Measurements from ENCODE around the gene TECPR1. TPM values are rescaled to one million over a fixed set of nuclear protein-coding genes. Genes with fewer than 3 reads are reported as not detected.
A peak's percentile ranks its signal among the peaks of the same experiment; 100 is the strongest.

TECPR1 gene
- total and polyA plus RNA-seq, 2 donors (not counting 1 experiment from before 2014, with no cell fraction given): 3.7 to 39.0 TPM

GRCh38 chr7:98241674-98242241, 10.3 kb downstream of the TECPR1 start:
- Histone ChIP-seq H3K4me3 (replicated peaks in 1 of 4; ENCODE audit: control extremely low read depth in 1 of 4, insufficient read depth in 1 of 4, low read depth in 3 of 4, low read length in 4 of 4) (no peak overlapping the region), H3K9me3 (ENCODE audit: control insufficient read depth, insufficient read depth, low read depth, low read length) (no peaks in the 10 kb centered on the region), H3K27ac (ENCODE audit: insufficient read depth, low read length) (no peak overlapping the region), H3K36me3 (ENCODE audit: control insufficient read depth, insufficient read depth, low read length) (peaks cover 11% of the 10 kb centered on the region), H3K4me1 (ENCODE audit: control insufficient read depth, extremely low read depth, insufficient read depth, low read length) (no peaks in the 10 kb centered on the region), H3K27me3 (ENCODE audit: control insufficient read depth, insufficient read depth, low read length) (no peaks in the 10 kb centered on the region), H3K79me2 (ENCODE audit: control insufficient read depth, insufficient read depth, low read length) (no peaks in the 10 kb centered on the region), H2AFZ (ENCODE audit: low read length) (no peak overlapping the region), H3K4me2 (ENCODE audit: extremely low read depth, insufficient read depth, low read length) (no peak overlapping the region), H3K9ac (ENCODE audit: insufficient read depth, low read length) (no peak overlapping the region), H4K20me1 (ENCODE audit: control insufficient read depth, extremely low read depth, insufficient read depth, low read length) (no peaks in the 10 kb centered on the region)
- TF ChIP-seq EZH2 (IDR thresholded peaks at IDR 0.05; ENCODE audit: low read length, missing control alignments): no peak
- TF ChIP-seq CTCF (conservative IDR thresholded peaks at IDR 0.05 in 1 of 2, IDR thresholded peaks at IDR 0.05 in 1 of 2; ENCODE audit: low read depth in 1 of 2, low read length in 2 of 2): no peak
- DNase-seq (ENCODE audit: low read depth in 2 of 2): no peak

DNA sequence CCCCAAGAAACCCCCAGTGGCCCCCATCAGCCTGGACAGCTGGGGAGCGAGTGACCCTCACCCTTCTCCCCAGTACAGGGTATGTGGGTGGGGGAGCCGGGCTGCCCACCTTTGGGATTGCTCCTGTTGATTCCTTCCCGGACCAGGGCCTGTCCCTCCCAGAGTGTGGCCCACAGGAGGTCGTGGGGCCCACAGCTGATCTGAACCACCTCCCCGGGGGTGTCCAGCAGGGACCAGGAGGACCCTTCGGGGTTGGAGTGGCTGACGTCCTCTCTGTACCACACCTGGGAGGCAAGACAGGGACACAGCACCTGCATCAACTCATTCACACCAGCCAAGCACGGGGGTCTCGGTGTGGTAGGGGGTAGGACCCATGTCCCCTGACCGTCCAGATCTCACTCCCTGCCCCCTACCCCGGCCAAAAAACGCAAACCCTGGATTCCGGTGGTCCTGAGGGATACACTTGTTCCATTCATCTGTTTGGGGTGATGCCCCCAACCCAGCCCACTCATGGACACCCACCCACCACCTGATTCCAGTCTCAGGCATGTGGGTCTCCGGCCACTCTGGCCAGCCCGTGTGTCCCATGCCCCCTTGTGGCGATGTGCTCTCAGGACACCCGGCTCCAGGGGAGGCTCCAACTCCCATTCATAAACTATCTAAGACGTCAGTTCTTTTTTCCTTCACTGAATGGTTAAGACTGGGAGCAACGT, 10.9 kb downstream of the TECPR1 start:
- Histone ChIP-seq H3K4me2 (ENCODE audit: extremely low read depth, insufficient read depth, low read length) (no peak overlapping the region), H3K9ac (ENCODE audit: insufficient read depth, low read length) (no peak overlapping the region), H3K79me2 (ENCODE audit: control insufficient read depth, insufficient read depth, low read length) (no peaks in the 10 kb centered on the region), H3K4me1 (ENCODE audit: control insufficient read depth, extremely low read depth, insufficient read depth, low read length) (no peaks in the 10 kb centered on the region), H3K27ac (ENCODE audit: insufficient read depth, low read length) (no peak overlapping the region), H3K27me3 (ENCODE audit: control insufficient read depth, insufficient read depth, low read length) (no peaks in the 10 kb centered on the region), H3K36me3 (ENCODE audit: control insufficient read depth, insufficient read depth, low read length) (peaks cover 11% of the 10 kb centered on the region), H3K9me3 (ENCODE audit: control insufficient read depth, insufficient read depth, low read depth, low read length) (no peaks in the 10 kb centered on the region), H3K4me3 (replicated peaks in 1 of 4; ENCODE audit: control extremely low read depth in 1 of 4, insufficient read depth in 1 of 4, low read depth in 3 of 4, low read length in 4 of 4) (no peak overlapping the region), H2AFZ (ENCODE audit: low read length) (no peak overlapping the region), H4K20me1 (ENCODE audit: control insufficient read depth, extremely low read depth, insufficient read depth, low read length) (no peaks in the 10 kb centered on the region)
- peak; percentile 21 to 26 for DNase-seq (ENCODE audit: low read depth in 2 of 2)
- TF ChIP-seq CTCF (conservative IDR thresholded peaks at IDR 0.05 in 1 of 2, IDR thresholded peaks at IDR 0.05 in 1 of 2; ENCODE audit: low read depth in 1 of 2, low read length in 2 of 2) (peak; percentile 41 to 74), EZH2 (IDR thresholded peaks at IDR 0.05; ENCODE audit: low read length, missing control alignments) (no peak)

GRCh38 chr7:98238976-98239375, 13.1 kb downstream of the TECPR1 start:
- H3K9me3 ChIP-seq (ENCODE audit: control insufficient read depth, insufficient read depth, low read depth, low read length): no peaks in the 10 kb centered on the region
- H2AFZ ChIP-seq (ENCODE audit: low read length): no peak overlapping the region
- no peaks in the 10 kb centered on the region for H3K79me2 ChIP-seq (ENCODE audit: control insufficient read depth, insufficient read depth, low read length)
- H3K27me3 ChIP-seq (ENCODE audit: control insufficient read depth, insufficient read depth, low read length): no peaks in the 10 kb centered on the region
- H3K27ac ChIP-seq (ENCODE audit: insufficient read depth, low read length): no peak overlapping the region
- TF ChIP-seq EZH2 (IDR thresholded peaks at IDR 0.05; ENCODE audit: low read length, missing control alignments): no peak
- TF ChIP-seq CTCF (conservative IDR thresholded peaks at IDR 0.05 in 1 of 2, IDR thresholded peaks at IDR 0.05 in 1 of 2; ENCODE audit: low read depth in 1 of 2, low read length in 2 of 2): no peak
- H4K20me1 ChIP-seq (ENCODE audit: control insufficient read depth, extremely low read depth, insufficient read depth, low read length): no peaks in the 10 kb centered on the region
- H3K4me3 ChIP-seq (replicated peaks in 1 of 4; ENCODE audit: control extremely low read depth in 1 of 4, insufficient read depth in 1 of 4, low read depth in 3 of 4, low read length in 4 of 4): no peak overlapping the region
- H3K36me3 ChIP-seq (ENCODE audit: control insufficient read depth, insufficient read depth, low read length): peaks cover 8% of the 10 kb centered on the region
- H3K4me1 ChIP-seq (ENCODE audit: control insufficient read depth, extremely low read depth, insufficient read depth, low read length): no peaks in the 10 kb centered on the region
- H3K9ac ChIP-seq (ENCODE audit: insufficient read depth, low read length): no peak overlapping the region
- peak in 1 of 2 donors; percentile 84 for DNase-seq (ENCODE audit: low read depth in 2 of 2)
- no peak overlapping the region for H3K4me2 ChIP-seq (ENCODE audit: extremely low read depth, insufficient read depth, low read length)
